Measurements from ENCODE around the gene RPS6KA4. TPM values are rescaled to one million over a fixed set of nuclear protein-coding genes. Genes with fewer than 3 reads are reported as not detected.
"Not testable (repeated sequence)": the region's sequence is repeated elsewhere in the genome, so short reads cannot be mapped to it uniquely, and the experiment has no call there.

The RPS6KA4 gene
- total RNA-seq = 39.3 and 42.0 TPM in 2 replicates

- intact Hi-C loops (cut with micrococcal nuclease) = loop anchor here (1.0 kb wide), 2 partner anchors 17 to 42 kb away; partner anchors contain the start of gene TRMT112
Measured at GRCh38 chr11:64358907-64359711, at the start of gene RPS6KA4. Gene RPS6KA4 (plus strand): TSS chr11:64359162. CDS start chr11:64359236, 74 bp downstream.

- intact Hi-C loops (cut with micrococcal nuclease) = no loop called here
Measured at GRCh38 chr11:64312947-64313346, 46.0 kb upstream of the RPS6KA4 start.

- intact Hi-C loops (cut with micrococcal nuclease) = no loop called here
Measured at GRCh38 chr11:64313491-64314145, 45.3 kb upstream of the RPS6KA4 start.

- intact Hi-C loops (cut with micrococcal nuclease) = no loop called here
Measured at GRCh38 chr11:64314146-64314804, 44.7 kb upstream of the RPS6KA4 start.

- intact Hi-C loops (cut with micrococcal nuclease) = no loop called here
Measured at GRCh38 chr11:64314805-64315561, 44.0 kb upstream of the RPS6KA4 start.

- intact Hi-C loops (cut with micrococcal nuclease) = loop anchor here (2.0 kb wide), 1 partner anchor 477 kb away; the partner anchor contains the start of gene MARK2
Measured at GRCh38 chr11:64315667-64316526, 43.1 kb upstream of the RPS6KA4 start.

GRCh38 chr11:64316672-64317324, 42.2 kb upstream of the RPS6KA4 start:
- intact Hi-C loops (cut with micrococcal nuclease) = loop anchor here (1.0 to 2.0 kb wide), 6 partner anchors 11 to 478 kb away; partner anchors contain the start of genes ESRRA, MARK2 and RPS6KA4

- intact Hi-C loops (cut with micrococcal nuclease) = loop anchor here (1.0 to 2.0 kb wide), 6 partner anchors 12 to 479 kb away; partner anchors contain the start of genes ESRRA, MARK2 and RPS6KA4
Measured at GRCh38 chr11:64317325-64317960, 41.5 kb upstream of the RPS6KA4 start, which contains the start of gene TRMT112. Gene TRMT112 (minus strand): TSS chr11:64317559. CDS start chr11:64317526, 33 bp downstream.

GRCh38 chr11:64317961-64318765, 40.8 kb upstream of the RPS6KA4 start, which contains the start of gene PRDX5:
Gene PRDX5 (plus strand): TSS chr11:64318121. CDS start chr11:64318216, 95 bp downstream.
- intact Hi-C loops (cut with micrococcal nuclease) = loop anchor here (1.0 to 2.0 kb wide), 7 partner anchors 13 to 479 kb away; partner anchors contain the start of genes ESRRA, MARK2, RPS6KA4 and SF1

GRCh38 chr11:64318766-64319761, 39.9 kb upstream of the RPS6KA4 start:
- intact Hi-C loops (cut with micrococcal nuclease) = loop anchor here (1.0 kb wide), 1 partner anchor 459 kb away; the partner anchor contains the start of gene SF1

GRCh38 chr11:64320556-64320955, 38.4 kb upstream of the RPS6KA4 start:
- intact Hi-C loops (cut with micrococcal nuclease) = no loop called here

GRCh38 chr11:64321026-64321425, 37.9 kb upstream of the RPS6KA4 start:
- intact Hi-C loops (cut with micrococcal nuclease) = no loop called here

GRCh38 chr11:64321533-64321932, 37.4 kb upstream of the RPS6KA4 start:
- intact Hi-C loops (cut with micrococcal nuclease) = no loop called here

GRCh38 chr11:64322925-64323260, 36.1 kb upstream of the RPS6KA4 start:
- intact Hi-C loops (cut with micrococcal nuclease) = no loop called here

- intact Hi-C loops (cut with micrococcal nuclease) = no loop called here
Measured at GRCh38 chr11:64323373-64323772, 35.6 kb upstream of the RPS6KA4 start.

- intact Hi-C loops (cut with micrococcal nuclease) = not testable (repeated sequence)
Measured at GRCh38 chr11:64323984-64324383, 35.0 kb upstream of the RPS6KA4 start.
